Measurements from ENCODE around the gene BEX2.
A peak's percentile ranks its signal among the peaks of the same experiment; 100 is the strongest.

Gene BEX2

DNA sequence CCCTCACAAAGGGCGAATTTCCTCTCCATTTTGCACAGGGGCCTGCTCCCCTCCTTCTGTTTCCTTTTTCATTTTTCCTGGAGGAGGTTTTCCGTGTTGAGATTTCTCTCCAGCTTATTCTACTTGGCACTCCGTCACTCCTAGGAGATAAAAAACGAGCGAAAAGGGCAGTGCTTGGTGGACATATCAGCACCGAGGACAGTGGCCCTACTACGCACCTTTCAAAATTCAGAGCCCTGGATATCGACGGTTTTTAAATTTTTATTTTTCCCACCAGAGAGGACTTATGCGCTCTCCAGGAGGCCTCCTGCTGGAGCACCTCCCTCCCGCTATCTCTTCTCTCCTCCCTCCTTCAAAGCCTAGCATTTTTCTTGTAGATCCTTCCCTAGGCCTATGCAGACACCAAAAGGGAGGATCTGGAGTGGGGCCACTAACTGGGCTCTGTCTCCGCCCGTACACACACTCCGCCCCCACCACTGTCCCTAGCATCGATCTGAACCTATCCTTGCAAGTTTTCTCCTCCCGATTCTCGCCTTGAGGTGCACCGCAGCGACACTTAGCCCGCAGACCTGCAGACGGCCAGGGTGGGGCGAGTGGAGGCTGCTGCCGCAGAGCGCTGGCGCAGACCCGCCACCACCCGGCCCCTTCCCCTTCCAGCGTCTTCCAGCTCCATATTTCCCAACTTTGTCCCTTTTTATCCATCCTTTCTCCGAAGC, 37.0 kb upstream of the BEX2 start:
- TF ChIP-seq, protein P1, sequence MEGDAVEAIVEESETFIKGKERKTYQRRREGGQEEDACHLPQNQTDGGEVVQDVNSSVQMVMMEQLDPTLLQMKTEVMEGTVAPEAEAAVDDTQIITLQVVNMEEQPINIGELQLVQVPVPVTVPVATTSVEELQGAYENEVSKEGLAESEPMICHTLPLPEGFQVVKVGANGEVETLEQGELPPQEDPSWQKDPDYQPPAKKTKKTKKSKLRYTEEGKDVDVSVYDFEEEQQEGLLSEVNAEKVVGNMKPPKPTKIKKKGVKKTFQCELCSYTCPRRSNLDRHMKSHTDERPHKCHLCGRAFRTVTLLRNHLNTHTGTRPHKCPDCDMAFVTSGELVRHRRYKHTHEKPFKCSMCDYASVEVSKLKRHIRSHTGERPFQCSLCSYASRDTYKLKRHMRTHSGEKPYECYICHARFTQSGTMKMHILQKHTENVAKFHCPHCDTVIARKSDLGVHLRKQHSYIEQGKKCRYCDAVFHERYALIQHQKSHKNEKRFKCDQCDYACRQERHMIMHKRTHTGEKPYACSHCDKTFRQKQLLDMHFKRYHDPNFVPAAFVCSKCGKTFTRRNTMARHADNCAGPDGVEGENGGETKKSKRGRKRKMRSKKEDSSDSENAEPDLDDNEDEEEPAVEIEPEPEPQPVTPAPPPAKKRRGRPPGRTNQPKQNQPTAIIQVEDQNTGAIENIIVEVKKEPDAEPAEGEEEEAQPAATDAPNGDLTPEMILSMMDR (IDR thresholded peaks at IDR 0.05; ENCODE audit: control extremely low read depth, extremely low read depth, low read depth, missing control alignments) = no peak
- no peak for DNase-seq (ENCODE audit: extremely low spot score)
- ChIA-PET POLR2A (no interaction called here), CTCF (no interaction called here)

DNA sequence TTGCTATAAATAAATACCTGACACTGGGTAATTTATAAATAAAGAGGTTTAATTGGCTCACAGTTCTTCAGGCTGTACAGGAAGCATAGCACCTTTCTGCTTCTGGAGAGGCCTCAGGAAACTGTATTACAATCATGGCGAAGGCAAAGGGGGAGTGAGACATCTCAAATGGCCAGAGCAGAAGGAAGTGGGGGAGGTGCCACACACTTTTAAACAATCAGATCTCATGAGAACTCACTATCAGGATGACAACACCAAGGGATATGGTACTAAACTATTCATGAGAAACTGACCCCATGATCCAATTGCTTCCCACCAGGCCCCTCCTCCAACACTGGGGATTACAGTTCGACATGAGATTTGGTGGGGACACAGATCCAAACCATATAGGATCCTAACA, 33.8 kb upstream of the BEX2 start:
- ChIA-PET CTCF (no interaction called here), POLR2A (no interaction called here)
- TF ChIP-seq, protein P1 (IDR thresholded peaks at IDR 0.05; ENCODE audit: control extremely low read depth, extremely low read depth, low read depth, missing control alignments) = no peak
- no peak for DNase-seq (ENCODE audit: extremely low spot score)

DNA sequence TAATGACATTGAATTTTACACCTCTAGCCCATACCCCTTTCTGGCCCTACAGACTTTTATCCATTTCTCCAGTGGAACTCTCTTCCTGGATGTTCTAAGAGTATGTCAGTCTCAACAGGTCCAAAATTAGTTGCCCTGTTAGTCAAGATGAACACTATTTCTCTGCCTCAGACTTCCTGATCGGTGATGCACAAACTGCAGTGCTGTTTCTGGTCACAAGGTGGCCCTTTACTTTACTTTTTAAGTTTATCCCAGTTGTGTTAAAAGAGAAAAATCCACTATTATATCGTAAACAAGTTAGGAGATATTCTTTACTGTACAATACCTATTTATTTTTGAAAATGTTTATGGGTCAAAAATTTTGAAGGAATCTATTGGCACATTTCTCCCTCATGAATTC, 32.3 kb upstream of the BEX2 start:
- TF ChIP-seq, protein P1 (IDR thresholded peaks at IDR 0.05; ENCODE audit: control extremely low read depth, extremely low read depth, low read depth, missing control alignments) = peak; percentile 41
- peak; percentile 20 for DNase-seq (ENCODE audit: extremely low spot score)
- CTCF ChIA-PET = interaction anchor here (1.0 to 1.4 kb wide), 3 partner anchors 13 to 121 kb away, joined by 3 to 14 read pairs (median 4); no protein-coding TSS in a partner anchor
- POLR2A ChIA-PET = no interaction called here

DNA sequence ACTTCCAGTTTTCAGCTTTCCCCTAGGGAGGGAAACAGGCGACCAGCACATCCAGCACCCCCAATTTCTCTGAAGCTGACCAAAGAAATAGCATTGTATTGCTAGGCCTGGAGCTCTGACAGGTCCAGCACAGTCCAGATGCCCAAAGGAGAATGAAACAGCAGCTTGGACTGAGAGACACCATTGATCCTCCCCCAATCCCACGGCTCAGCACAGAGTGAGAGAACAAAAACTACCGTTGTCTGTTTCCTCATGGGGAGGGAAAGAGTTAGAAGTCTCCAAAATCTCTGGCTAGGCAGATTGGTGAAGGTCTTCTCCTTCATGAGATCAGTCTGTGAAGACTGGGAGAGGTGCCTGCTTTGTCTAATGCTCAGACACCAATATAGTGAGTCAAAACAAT, 27.9 kb upstream of the BEX2 start:
- POLR2A ChIA-PET = no interaction called here
- no peak for DNase-seq (ENCODE audit: extremely low spot score)
- TF ChIP-seq, protein P1 (IDR thresholded peaks at IDR 0.05; ENCODE audit: control extremely low read depth, extremely low read depth, low read depth, missing control alignments) = no peak
- CTCF ChIA-PET = interaction anchor here (1.3 to 1.6 kb wide), 2 partner anchors 12 to 126 kb away, joined by 4 to 5 read pairs; no protein-coding TSS in a partner anchor

DNA sequence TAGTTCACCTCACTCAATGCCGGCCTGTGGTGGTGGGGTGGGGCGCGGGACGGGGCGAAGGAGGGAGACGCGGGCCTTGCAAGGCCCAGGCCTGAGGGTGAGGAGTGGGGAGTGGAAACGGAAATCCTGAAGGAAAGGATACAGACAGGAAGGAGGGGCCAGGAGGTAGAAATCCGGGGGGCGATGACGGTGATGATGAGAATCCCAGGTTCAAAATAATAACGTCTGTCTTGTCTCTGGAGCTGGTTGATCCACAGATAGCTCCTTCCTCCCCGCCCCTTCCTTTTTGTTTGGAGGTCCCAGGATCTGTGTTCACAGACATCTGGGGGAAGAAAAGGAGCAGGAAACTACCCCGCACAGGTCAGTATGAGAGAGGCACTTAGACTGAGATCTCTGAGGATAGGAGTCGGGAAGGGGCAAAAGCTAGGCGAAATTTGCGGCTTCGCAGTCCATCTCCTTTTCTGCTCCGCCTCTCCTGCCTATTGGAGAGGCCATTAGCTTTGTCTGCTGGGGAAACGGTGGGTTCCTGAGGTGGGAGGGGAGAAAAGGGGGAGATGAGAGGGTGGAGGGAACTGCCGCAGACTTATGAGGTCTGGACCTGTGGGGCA, 20.0 kb upstream of the BEX2 start:
- TF ChIP-seq, protein P1 (IDR thresholded peaks at IDR 0.05; ENCODE audit: control extremely low read depth, extremely low read depth, low read depth, missing control alignments) = no peak
- CTCF ChIA-PET = no interaction called here
- POLR2A ChIA-PET = no interaction called here
- DNase-seq (ENCODE audit: extremely low spot score) = no peak

DNA sequence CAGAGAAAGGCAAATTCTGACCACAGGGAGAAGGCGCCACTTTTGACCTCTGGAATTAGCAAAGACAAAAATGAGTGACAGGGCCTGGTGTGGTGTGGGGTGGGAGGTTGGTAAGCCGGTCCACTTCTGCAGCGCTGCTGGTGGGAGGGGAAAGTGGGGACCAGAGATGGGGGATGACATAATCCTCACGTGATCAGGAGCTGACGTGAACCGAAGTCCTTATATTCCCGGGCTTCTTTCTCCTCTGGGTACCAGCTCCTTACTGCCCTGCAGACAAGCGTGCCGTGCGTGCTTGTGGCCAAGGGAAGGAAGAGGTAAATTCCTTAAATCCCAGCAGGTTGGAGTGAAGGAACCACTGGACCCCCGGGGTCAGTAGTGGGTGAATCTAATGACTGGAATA, 19.2 kb upstream of the BEX2 start, which contains the start of gene TCEAL7:
Gene TCEAL7, plus strand, starts transcription at position 249 of the 400 bp plus-strand sequence. CDS start 1,165 bp downstream, outside the sequence.
- DNase-seq (ENCODE audit: extremely low spot score) = no peak
- POLR2A ChIA-PET = no interaction called here
- TF ChIP-seq, protein P1 (IDR thresholded peaks at IDR 0.05; ENCODE audit: control extremely low read depth, extremely low read depth, low read depth, missing control alignments) = no peak
- CTCF ChIA-PET = no interaction called here
